Stimulated activated CD4-positive, alpha-beta T cell treated with anti-CD3 and anti-CD28 coated beads, TNF-alpha, amount 100 ng/mL, for 1 hour (primary cell): ENCODE results near the gene HTR3B.
"Not testable (repeated sequence)": the region's sequence is repeated elsewhere in the genome, so short reads cannot be mapped to it uniquely, and the experiment has no call there.

Source experiments
- DNase-seq, 3 donors: peaks; one replicate each; pipeline ENCODE4 v3.0.0-alpha.2; 2020; ENCODE audit warnings: low read depth in 3 of 3, low spot score in 1 of 3

The HTR3B gene

GRCh38 chr11:113937918-113938317 is 33.3 kb downstream of the HTR3B start:
- DNase-seq, result no peak

- DNase-seq, result no peak
Measured at GRCh38 chr11:113942256-113942655, 37.7 kb downstream of the HTR3B start.

- DNase-seq, result not testable (repeated sequence)
Measured at GRCh38 chr11:113946162-113946561, 41.6 kb downstream of the HTR3B start.

GRCh38 chr11:113947994-113948393 is 43.4 kb downstream of the HTR3B start:
- DNase-seq, result no peak

- DNase-seq, result no peak
Measured at GRCh38 chr11:113949891-113950290, 45.3 kb downstream of the HTR3B start.

- no peak for DNase-seq
Measured at GRCh38 chr11:113951537-113951936, 46.9 kb downstream of the HTR3B start.

GRCh38 chr11:113952070-113952469 is 47.5 kb downstream of the HTR3B start:
- no peak for DNase-seq

GRCh38 chr11:113952588-113952987 is 48.0 kb downstream of the HTR3B start:
- no peak for DNase-seq

- no peak for DNase-seq
Measured at GRCh38 chr11:113954235-113954634, 49.6 kb downstream of the HTR3B start.

GRCh38 chr11:113956986-113957385 is 52.4 kb downstream of the HTR3B start:
- no peak for DNase-seq

GRCh38 chr11:113960702-113961330 is 56.2 kb downstream of the HTR3B start:
- DNase-seq, result no peak

GRCh38 chr11:113967361-113967760 is 62.8 kb downstream of the HTR3B start:
- no peak for DNase-seq

- no peak for DNase-seq
Measured at GRCh38 chr11:113971506-113972195, 67.1 kb downstream of the HTR3B start.

- no peak for DNase-seq
Measured at GRCh38 chr11:113974741-113975470, 70.3 kb downstream of the HTR3B start, which contains the start of gene HTR3A. Gene HTR3A, plus strand, starts transcription at chr11:113975108. Its CDS starts 218 bp downstream, at chr11:113975326.

GRCh38 chr11:113977071-113977490 is 72.5 kb downstream of the HTR3B start:
- no peak for DNase-seq

GRCh38 chr11:113977701-113978100 is 73.1 kb downstream of the HTR3B start:
- DNase-seq, result no peak

- DNase-seq, result no peak
Measured at GRCh38 chr11:113979431-113979830, 74.8 kb downstream of the HTR3B start.

GRCh38 chr11:113980785-113981184 is 76.2 kb downstream of the HTR3B start:
- no peak for DNase-seq

GRCh38 chr11:113982306-113982705 is 77.7 kb downstream of the HTR3B start:
- no peak for DNase-seq

- DNase-seq, result no peak
Measured at GRCh38 chr11:113984781-113985180, 80.2 kb downstream of the HTR3B start.

GRCh38 chr11:113985906-113986305 is 81.3 kb downstream of the HTR3B start:
- DNase-seq, result no peak
